NCI-H1105 treated with DMSO at 0.1 percent for 48 hours (cell line): ENCODE measurements around the gene CBX2.

Experiments used
- DNase-seq: peaks from one replicate; lab custom pipeline; 2025; lab: John Stamatoyannopoulos, UW

Gene CBX2

DNA sequence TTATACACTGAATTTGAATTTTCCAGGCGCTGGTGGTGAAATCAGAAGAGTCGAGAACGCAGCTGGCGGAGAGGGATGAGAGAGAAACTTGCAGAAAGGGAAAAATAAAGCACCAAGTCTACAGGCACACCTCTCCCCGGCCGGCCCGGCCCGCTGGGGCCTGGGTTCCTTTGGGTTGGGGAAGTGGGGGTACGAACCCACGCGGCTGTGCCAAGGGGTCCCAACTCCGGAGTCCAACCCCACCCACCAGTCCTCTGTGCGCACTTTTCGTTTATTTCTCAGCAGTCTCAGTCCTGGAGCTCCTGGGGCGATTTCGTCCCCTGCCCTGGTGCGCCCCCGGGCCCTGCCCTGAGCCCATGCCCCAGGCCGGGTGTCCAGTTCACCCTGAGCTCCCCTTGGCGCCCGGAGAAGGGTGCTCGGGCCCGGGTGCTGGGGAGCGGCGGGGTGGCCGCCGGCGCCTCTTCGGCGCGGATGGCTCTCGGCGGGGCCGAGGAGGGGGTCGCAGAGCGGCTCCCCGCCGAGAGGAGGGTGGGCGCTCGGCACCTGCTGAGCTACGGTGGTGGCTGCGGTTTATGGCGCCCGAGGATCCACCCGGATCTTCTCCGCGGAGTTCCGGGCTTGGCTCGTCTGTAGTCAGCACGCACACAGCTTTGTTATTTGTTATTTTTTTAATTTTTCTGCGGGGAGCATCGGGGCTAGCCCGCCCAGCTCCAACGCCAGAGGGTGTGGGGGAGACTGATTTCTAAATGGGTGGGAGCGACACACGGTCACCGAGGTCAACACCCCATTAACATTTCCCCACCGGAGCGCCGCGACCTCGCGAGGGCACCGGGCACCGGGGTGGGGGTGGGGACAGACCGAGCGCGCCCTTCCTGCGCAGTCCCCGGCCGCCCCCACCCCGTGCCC lies 34.7 kb downstream of the CBX2 start:
- no peak for DNase-seq

DNA sequence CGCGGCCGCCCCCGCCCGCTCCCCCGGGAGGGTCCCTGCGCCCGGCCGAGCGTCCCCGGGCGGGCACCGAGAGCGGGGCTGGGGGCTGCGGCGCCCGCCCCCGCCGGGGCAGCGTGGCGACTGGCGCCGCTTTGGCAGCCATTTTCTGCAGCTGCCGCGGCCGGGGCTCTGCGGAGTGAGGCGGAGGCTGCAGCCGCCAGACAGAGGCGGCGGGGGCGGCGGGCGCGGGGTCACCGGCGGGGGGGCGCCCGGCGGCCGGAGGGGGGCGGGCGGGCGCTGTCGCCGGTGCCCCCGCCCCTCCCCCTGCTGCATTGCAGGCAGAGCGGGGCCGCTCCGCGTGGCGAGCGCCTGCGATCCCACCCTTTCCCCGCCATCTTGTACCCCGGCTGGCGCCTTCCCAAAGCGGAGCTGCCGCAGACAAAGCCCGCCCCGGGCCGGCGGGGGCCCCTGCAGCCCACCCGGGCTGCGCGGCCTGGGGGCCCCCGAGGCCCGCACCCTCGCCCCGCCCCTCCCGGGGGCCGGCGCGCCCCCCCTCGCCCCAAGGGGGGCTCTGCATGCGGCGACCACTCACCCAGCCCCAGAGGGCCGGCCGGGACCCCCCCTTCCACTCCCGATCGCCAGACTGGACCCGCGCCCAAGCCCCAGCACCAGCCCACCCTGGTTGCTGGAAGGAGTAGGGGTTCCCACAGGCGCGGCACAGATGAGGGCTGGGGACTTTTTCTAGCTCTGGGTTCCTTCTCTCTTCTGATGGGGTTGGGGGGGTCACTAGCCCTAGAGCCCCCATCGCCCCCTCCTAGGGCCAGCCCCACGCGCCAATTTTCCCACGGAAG lies 35.6 kb downstream of the CBX2 start:
- DNase-seq: peak; percentile 33

DNA sequence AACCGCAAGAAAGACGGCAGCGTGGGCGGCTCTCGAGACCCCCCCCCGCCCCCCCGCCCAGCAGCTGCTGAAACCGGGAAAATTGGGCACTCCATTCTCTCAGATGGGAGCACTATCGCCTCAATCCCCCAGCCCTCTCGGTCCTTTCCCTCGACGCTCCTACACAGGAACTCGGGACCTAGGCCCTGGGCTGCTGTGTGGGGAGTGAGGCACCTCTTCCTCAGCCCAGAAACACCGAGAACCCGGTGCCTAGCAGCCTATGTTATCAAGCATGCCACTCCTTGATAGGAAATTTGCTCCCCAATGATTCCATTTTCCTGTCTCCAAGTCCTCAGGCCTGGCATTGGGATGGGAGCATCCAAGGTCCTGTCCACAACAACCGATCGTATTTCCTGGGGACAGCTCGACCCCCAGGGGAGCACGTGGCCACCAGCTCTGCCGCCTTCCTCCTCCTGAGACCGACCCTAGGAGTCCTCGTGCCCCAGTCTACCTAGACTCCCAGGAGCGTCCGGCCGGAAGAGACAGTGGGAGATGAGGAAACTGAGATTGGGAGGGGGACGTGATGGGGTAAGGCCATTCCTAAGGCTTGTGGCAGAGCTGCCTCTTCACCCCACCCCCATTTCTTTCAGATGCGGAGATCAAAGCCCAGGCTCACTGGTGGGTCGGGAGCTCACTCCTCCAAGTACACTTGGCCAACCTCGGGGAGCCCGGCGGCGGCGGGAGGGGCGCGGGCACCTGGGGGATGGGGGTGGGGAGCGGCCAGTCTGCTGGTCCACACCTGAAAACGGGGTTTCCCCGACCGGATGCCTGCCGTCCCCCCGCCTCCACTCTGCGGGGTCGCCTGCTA lies 36.4 kb downstream of the CBX2 start:
- no peak for DNase-seq

DNA sequence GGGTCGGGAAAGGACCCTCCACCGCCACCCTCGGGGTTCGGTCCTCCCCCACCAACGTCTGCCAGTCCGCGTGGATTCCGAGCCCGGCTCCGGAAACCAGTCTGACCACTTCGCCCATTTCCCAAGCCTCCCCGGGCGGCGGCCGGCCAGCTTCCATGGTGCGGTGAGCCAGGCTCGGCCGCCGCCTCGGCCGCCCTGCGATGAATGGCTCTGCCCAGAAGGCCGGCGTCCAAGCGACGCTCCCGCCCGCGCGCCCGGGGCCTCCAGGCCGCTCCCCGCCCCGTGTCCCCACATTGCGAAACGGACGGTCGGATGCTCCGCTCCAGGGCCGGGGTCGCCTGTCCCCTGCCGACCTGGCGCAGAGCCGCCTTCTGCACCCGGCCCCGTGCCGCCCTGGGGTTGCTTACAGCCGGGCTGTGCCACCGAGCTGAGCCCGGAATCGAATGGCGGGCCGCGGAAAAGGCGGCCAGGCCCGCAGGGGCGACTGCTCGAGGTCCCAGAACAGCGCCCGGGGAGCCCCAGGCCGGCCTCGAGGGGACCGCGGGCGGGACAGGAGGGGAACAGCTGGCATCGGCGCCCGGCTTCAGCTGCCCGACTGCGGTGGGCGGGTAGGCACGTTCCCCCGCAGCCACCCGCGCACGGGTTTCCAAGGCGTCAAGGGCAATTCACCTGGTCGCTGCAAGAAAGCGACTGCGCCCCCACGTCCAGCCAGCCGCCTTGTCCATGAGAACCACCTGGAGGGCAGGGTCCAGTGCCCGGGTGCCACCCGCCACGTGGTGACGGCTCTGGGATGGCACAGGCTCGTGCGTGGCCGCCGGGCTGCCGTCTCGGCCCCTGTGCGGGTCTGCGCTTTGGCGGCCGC lies 37.3 kb downstream of the CBX2 start:
- no peak for DNase-seq

DNA sequence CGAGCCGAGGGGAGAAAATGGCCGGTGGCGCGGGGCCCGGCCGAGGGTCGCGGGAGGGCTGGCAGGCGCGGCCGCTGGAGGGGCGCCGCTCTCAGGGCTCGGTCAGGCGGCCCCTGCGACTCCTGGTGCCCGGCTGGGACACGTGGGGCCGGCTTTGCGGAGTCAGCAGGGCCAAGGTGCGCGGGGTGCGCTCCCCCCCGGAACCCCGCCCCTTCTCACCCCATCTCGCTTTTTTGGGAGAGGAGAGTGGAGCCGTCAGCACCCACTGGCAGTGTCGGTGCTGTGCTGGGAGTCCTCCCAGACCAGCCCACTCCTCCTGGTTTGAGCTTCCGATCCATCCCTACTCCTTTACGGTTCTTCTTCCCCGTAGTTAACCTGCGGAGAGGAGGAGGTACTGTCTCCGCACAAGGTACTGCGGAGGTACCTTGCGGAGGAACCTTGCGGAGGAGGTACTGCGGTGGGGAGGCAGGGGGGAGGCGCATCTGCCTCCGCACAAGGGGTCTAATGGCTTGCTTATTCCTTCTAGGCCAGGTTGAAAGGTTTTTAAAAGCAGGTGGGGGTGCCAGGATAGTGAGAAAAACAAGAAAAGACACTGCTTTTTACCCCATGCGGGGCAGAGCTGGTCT lies 38.0 kb downstream of the CBX2 start:
- DNase-seq: no peak

DNA sequence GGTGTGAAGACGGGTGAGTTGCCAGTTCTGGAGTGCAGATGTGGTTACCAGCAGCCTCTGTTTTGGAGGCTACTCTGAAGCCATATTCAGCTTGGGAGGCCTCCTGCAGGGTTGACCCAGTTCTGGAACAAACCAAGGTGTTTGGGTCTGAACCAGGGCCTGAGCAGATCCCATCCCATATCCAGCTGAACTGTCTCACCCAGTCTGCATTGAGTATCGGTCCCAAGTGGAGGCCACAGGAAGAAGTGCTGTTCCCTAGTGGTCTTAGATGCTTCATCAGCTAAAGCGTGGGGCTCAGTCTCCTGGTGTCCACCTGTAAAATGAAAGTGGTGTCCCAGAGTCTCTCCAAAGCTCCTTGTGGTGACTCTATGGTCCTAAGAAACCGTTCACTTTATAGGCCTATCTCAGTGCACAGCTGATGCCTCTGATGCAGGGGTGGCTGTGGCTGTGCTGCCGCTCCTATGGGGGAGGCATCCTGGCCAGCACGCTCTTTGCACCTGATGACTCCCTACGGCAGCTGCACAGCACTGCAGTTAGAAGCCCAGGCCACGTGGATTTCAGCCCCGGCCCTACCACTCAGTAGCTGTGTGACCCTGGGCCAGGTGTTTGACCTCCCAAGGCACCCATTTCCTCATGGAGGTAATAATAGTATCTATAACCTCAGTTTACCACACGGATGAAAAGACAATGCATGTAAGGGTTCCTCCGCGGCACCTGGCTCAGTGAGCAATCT lies 40.2 kb downstream of the CBX2 start:
- DNase-seq: no peak

DNA sequence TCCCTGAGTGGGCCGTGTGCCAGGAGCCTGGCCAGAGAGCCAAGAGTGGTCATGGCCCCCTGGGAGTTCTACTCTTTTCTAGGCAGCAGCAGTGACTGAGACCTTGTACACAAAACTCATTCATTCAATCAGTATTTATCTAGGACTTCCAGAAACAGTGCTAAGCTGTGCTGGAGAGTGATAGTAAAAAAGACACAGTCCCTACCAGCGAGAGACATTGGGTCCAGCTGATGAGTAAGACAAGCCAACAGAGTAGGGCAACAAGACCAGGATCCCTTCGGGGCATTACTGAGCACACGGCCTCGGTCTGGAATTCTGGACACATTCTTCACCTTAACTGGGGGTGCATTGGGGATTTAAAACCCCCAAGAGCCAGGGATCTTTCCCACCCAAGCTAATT lies 41.1 kb downstream of the CBX2 start:
- DNase-seq: no peak

DNA sequence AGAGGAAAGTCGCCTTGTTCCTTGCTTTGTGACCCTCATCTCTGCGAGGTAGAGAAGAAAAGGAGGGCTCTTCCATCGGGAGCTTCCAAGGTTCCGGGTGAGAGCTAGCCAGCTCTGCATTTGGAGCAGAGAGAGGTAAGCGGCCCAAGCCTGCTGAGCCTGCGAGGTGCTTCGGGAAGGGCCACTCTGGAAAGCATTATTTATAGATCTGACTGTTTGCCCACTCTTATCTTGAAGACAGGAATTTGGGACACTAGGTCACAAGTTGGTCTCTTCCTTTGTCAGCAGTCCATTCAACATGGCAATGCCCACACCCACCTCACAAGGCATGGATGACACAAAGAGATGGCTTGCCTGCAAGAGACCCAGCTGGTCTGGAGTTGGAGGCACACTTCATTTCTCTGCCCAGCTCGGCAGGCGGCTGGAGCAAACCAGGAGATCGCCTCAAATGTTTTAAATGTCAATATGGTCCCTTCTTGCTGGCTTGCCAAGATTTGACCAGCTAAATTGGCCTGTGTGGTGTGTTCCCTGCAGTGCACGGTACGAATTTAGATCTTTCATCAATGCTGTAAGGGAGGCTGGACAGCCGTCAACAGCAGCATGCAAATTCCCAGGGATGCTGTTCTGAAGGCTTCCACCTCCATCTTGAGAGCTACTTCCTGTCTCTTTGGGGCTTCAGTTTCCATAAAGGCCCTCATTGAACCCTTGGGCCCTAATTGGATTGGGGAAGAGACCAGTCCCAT lies 41.8 kb downstream of the CBX2 start:
- DNase-seq: no peak

DNA sequence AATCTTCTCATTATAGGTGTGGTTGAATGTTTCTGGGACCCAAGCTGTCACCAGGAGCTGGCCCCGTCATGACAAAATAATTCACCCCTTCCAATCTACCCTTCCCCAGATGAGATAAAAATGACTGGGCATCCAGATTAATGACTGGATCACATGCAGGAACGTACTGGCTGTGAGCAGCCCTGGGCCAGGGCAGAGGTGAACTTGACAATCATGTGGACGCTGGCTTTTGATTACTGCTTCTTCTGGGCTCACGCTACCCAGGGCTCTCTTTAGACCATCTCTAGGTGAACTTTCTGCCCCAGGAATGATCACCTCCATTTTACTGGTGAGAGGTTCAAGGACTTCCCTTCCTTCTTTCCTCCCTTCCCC lies 43.0 kb downstream of the CBX2 start:
- DNase-seq: no peak

DNA sequence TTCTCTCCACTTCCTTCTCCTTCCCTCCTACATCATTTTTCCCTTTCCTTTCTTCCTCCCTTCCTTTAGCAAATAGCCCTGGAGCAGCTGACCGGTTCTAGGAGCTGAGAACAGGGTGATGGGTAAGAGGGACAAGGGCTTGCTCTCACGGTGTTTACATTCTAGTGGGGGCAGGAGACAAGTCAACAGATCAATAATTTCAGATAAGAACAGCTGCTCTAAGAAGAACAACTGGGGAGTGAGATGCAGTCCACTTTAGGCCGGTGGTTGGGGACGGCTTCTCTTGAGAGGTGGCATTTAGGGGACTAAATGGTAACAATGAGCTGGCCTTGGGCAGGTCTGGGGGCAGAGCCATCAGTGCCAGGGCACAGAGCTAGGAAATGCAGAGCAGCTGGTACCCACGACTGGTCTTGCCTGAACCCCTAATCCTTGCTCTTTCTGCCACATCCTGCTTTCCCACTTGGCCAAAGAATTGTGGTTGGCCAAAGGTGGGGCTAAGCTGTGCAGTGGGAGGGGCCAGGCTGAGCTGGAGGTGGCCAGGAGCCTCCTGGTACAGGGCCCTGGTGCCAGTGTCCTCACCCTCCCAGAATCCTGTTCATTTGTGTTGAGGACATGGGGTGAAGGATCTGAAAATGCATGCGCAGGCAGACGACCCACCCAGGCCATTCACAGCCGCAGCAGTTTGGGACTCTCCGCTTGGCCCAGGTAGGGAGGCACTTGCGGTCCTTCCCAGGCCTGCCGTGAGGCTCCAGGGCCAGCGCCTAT lies 43.6 kb downstream of the CBX2 start:
- DNase-seq: no peak

DNA sequence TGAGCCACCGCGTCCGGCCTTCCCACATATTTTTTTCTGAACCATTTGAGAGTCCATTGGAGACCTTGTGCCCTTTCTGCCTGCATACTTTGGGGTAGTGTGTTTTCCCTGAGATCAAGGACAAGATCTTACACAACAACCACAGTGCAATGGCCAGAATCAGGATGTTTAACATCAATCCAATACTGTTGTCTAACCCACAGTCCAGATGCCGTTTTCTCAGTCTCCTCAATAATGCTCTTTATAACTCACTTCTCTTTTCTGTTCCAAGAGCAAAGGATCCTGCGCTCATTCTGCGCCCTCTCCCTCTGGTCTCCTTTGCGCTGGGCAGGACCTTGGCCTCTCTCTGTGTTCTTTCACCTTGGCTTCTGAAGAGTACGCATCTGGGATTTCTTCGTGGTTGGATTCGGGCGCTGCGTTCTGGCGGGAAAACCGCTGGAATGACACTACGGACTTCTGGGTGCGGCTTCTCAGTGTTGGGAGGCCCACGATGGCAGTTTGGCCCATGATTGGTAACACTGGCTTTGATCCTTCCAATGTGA lies 44.7 kb downstream of the CBX2 start:
- no peak for DNase-seq

DNA sequence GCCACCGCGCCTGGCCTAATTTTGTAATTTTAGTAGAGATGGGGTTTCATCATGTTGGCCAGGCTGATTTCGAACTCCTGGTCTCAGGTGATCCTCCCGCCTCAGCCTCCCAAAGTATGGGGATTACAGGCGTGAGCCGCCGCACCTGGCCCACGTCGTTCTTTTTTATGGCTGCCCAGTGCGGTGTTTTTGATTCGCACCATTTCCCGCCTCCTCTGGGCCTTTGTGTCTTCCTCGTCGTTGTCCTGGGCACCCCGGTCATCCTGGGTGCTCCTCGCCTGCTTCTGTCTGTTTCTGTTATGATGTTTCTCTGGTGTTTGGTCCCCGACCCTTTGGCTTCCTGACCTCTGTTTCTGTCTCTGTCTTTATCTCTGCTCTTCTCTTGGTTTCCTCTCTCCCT lies 46.3 kb downstream of the CBX2 start:
- no peak for DNase-seq

DNA sequence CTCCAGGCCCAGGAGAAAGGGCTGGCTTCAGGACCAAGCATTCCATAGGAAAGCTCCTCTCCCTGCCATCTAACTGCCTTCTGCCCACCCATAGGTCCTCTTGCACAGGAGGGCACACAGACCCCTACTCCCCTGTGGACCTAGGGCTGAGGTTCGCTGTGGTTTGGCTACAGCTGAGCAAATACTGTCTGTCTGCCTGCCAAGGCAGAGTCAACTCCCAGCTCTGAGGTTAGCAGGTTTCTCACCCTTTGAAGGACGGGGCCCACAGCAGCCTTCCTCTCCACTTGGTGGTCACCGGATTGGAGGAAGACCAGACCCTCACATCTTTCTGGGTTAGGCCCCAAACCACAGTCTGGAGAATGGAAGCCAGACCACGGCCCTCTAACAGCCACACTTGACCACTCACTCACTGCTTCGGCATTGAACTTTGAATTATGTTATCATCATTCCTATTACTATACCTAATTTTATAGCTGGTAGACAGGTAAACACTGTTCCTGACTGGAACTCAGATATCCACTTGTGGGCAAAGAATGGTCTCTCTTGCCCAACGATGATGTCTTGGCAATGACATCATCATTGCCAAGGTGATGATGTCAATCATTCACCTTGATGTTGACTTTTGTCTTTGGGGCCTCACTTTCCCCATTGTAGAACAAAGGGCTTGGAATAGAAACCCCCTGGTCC lies 47.1 kb downstream of the CBX2 start:
- DNase-seq: no peak

DNA sequence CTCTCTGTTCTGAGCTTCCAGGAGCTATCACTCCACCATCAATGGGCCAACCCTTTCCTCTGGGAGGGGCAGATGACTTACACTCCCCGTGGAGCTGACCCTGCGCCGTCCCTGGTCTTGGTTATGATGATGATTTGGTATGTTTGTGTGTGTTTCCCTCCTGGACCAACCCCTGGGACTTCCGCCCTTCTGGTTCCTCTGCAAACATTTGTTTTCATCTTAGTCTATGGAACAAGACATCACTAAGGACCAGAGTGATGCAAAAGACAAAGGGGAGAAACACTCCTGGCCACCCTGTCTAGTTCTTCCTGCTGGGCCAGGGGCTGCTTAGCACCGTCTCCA lies 47.6 kb downstream of the CBX2 start:
- no peak for DNase-seq

DNA sequence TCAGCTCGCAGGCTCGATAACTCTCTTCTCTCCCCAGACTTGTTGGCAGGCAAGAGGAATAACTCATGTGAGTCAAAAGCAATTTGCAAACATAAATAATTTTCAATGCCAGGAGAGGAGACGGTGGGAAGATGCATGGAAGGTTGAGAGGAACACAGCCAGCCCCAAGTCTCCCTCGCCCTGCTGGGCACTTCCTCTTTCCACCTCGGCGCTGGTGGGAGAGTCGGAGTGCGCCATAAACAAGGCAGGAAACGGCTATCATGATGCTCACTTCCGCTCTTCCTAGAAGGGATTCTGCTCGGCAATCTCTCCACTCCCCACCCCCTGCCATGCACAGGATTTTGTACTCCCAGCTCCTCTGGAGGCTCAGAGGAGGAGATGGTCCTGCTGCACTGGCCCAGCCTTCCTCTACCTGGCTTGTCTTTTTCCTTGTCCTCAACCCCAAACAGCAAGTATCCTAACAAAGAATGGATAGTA lies 48.3 kb downstream of the CBX2 start:
- no peak for DNase-seq

DNA sequence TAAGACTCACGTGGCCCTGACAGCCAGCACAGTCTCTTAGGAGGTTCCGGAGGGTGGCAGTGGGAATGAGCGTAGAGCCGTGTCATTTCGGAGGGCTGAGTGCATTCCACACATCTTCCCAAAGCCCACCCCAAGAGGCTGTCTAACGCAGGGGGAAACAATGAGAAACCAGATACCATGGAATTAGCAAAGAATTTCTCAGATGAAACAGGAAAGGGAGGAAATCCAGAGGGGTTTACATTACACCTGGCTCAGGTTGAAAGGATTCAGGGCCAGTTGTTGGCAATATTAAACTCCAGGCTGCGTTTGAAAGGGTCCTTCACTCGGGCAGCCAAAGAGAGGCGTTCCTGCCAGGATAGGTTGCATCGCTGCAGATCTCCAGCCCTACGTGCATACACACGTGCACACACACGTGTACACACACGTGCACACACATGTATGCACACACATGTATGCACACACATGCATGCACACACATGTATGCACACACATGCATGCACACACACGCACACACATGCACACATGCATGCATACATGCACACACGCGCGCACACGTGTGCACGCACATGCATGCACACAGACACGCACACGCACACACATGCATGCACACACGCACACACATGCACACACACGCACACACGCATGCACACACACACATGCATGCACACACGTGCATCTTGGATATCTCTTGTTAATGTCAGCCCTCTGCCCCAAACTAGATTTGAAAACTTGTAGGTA lies 49.1 kb downstream of the CBX2 start:
- DNase-seq: no peak

DNA sequence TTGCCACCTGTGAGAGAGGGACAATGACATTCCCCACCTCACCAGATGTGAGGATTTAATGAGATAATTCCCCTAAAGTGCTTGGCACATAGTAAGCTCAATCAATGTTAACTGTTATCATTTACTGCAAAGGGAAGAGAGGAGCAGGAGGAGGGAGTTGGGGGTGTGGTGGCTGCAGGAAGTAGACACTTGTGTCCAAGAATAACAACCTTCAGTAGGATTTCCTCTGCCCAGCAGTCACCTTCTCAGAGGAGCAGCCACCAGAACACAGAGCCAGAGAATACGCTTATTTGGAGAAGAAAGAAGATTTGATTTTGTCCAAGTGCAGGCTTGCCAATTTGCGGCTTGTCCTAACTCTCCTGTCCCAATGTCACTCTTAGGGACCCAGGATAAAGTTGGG lies 51.1 kb downstream of the CBX2 start:
- no peak for DNase-seq
